HCT116 (cell line): Measurements from ENCODE around the gene BSPH1. TPM values are rescaled to one million over a fixed set of nuclear protein-coding genes. Genes with fewer than 3 reads are reported as not detected.

Experiments used
- ATAC-seq: fragments of 200-7000 bp; cut with Tn5 transposase; 2 replicates; pipeline ENCODE4 v1.9.1; 2020; ENCODE audit warnings: mild to moderate bottlenecking, moderate library complexity
- BruUV-seq: library from RNA; stranded (reverse); fragments of 400-500 nt; replicated peaks from 2 replicates; lab custom pipeline; 2021; lab: Mats Ljungman, UMichigan
- CTCF ChIA-PET: fragments of 300-600 bp; sonication (Branson Sonifier 250); formaldehyde crosslinking; loops from one replicate; lab custom pipeline; 2021; ENCODE audit warnings: antibody characterized with exemption; lab: Charles Lee
- POLR2A ChIA-PET: fragments of 300-600, 350-600 bp; sonication (Branson Sonifier 250); formaldehyde crosslinking; loops from one replicate; lab custom pipeline; 2021; ENCODE audit warnings: antibody characterized with exemption; lab: Charles Lee
- RAD21 ChIA-PET, 2 experiments: fragments of 300-600 bp; sonication (Branson Sonifier 250); formaldehyde crosslinking; loops; one replicate each; lab custom pipeline; 2023; ENCODE audit warnings: low total read pairs in 2 of 2; ENCODE audit not compliant: uncharacterized antibody in 2 of 2, unreplicated experiment in 2 of 2, low non-redundant PET in 1 of 2; lab: Charles Lee
- DNase-seq: peaks from one replicate; pipeline ENCODE4 v3.0.0-alpha.2; 2010; ENCODE audit warnings: low read depth, low spot score
- H2AFZ ChIP-seq: fragments of 200-600 bp; shearing (Covaris generic), sonication (generic); 2 replicates; pipeline ENCODE4 v1.6.1; 2017; ENCODE audit warnings: low read depth, mixed run types, mixed read lengths, antibody characterized with exemption, low read length; ENCODE audit not compliant: poor library complexity, severe bottlenecking
- H3K27ac ChIP-seq: 2 replicates; pipeline ENCODE4 v1.5.1; 2012; ENCODE audit warnings: low read depth, low read length
- H3K27me3 ChIP-seq: fragments of 200-600 bp; sonication (generic); 2 replicates; pipeline ENCODE4 v1.6.1; 2016; ENCODE audit warnings: mixed run types, low read length, mixed read lengths; ENCODE audit not compliant: insufficient read depth
- H3K36me3 ChIP-seq, 2 experiments: fragments of 200-500 bp in 1 of 2; fragments of 200-600 bp in 1 of 2; sonication (Bioruptor generic) in 1 of 2; sonication (generic) in 1 of 2; 2 replicates each; pipeline versions ENCODE4 v1.5.1 to v1.6.1; 2014 to 2016; ENCODE audit warnings: low read length in 2 of 2, inconsistent platforms in 1 of 2, mixed read lengths in 1 of 2, mixed run types in 1 of 2; ENCODE audit not compliant: insufficient read depth in 2 of 2, control insufficient read depth in 1 of 2
- H3K4me1 ChIP-seq, 2 experiments: fragments of 200-600 bp in 1 of 2; sonication (generic) in 1 of 2; 2 replicates each; pipeline versions ENCODE4 v1.5.1 to v1.6.1; 2012 to 2017; ENCODE audit warnings: low read length in 2 of 2, inconsistent platforms in 1 of 2, mild to moderate bottlenecking in 1 of 2, mixed read lengths in 1 of 2, mixed run types in 1 of 2, moderate library complexity in 1 of 2; ENCODE audit not compliant: insufficient read depth in 2 of 2, control insufficient read depth in 1 of 2
- H3K4me2 ChIP-seq: fragments of 200-600 bp; sonication (generic); 2 replicates; pipeline ENCODE4 v1.6.1; 2017; ENCODE audit warnings: mixed run types, low read length, mixed read lengths
- H3K4me3 ChIP-seq, 2 experiments: fragments of 200-600 bp in 1 of 2; sonication (generic) in 1 of 2; replicated peaks in 1 of 2; 2 replicates each; pipeline ENCODE4 v1.5.1; 2011 to 2016; ENCODE audit warnings: low read length in 2 of 2, control low read depth in 1 of 2, low read depth in 1 of 2, mild to moderate bottlenecking in 1 of 2, mixed read lengths in 1 of 2, mixed run types in 1 of 2
- H3K79me2 ChIP-seq: fragments of 200-600 bp; sonication (generic); 2 replicates; pipeline ENCODE4 v1.6.1; 2017; ENCODE audit warnings: mild to moderate bottlenecking, mixed run types, low read length, moderate library complexity, mixed read lengths; ENCODE audit not compliant: insufficient read depth
- H3K9ac ChIP-seq: fragments of 200-600 bp; sonication (generic); 2 replicates; pipeline ENCODE4 v1.6.1; 2016; ENCODE audit warnings: low read length, mixed read lengths
- H3K9me2 ChIP-seq: fragments of 200-600 bp; sonication (generic), shearing (Covaris generic); 2 replicates; pipeline ENCODE4 v1.6.1; 2017; ENCODE audit warnings: mixed run types, mild to moderate bottlenecking, moderate library complexity; ENCODE audit not compliant: insufficient read depth
- H3K9me3 ChIP-seq, 2 experiments: fragments of 200-500 bp in 1 of 2; fragments of 200-600 bp in 1 of 2; sonication (Bioruptor generic) in 1 of 2; sonication (generic) in 1 of 2; 2 replicates each; pipeline ENCODE4 v1.6.1; 2014 to 2017; ENCODE audit warnings: low read length in 2 of 2, mixed read lengths in 2 of 2, inconsistent platforms in 1 of 2, low read depth in 1 of 2, mild to moderate bottlenecking in 1 of 2, mixed run types in 1 of 2, moderate library complexity in 1 of 2; ENCODE audit not compliant: control insufficient read depth in 1 of 2, insufficient read depth in 1 of 2
- H4K20me1 ChIP-seq: fragments of 200-600 bp; sonication (generic), shearing (Covaris generic); 2 replicates; pipeline ENCODE4 v1.6.1; 2017; ENCODE audit warnings: mixed run types, mild to moderate bottlenecking, moderate library complexity; ENCODE audit not compliant: insufficient read depth
- ATF3 ChIP-seq: IDR thresholded peaks from 2 replicates; pipeline ENCODE4 v1.6.1; 2012
- CBX3 ChIP-seq: IDR thresholded peaks from 2 replicates; pipeline ENCODE4 v1.6.1; 2012; ENCODE audit warnings: low read depth
- CEBPB ChIP-seq: IDR thresholded peaks from 2 replicates; pipeline ENCODE4 v1.6.1; 2012; ENCODE audit warnings: low read depth
- ELF1 ChIP-seq: IDR thresholded peaks from 2 replicates; pipeline ENCODE4 v1.6.1; 2012; ENCODE audit warnings: low read depth, borderline replicate concordance
- EZH2phosphoT487 ChIP-seq: fragments of 200-600 bp; IDR thresholded peaks from 2 replicates; pipeline ENCODE4 v1.6.1; 2018; ENCODE audit warnings: antibody characterized with exemption, borderline replicate concordance
- FOSL1 ChIP-seq: IDR thresholded peaks from 2 replicates; pipeline ENCODE4 v1.6.1; 2012; ENCODE audit warnings: low read depth
- JUND ChIP-seq: IDR thresholded peaks from 2 replicates; pipeline ENCODE4 v1.6.1; 2012
- MAX ChIP-seq: IDR thresholded peaks from 2 replicates; pipeline ENCODE4 v1.6.1; 2012
- POLR2A ChIP-seq: IDR thresholded peaks from 2 replicates; pipeline ENCODE4 v1.7.0; 2011; ENCODE audit warnings: borderline replicate concordance; ENCODE audit not compliant: insufficient read depth, insufficient read length; ENCODE audit errors: extremely low read depth
- POLR2AphosphoS5 ChIP-seq: IDR thresholded peaks from 2 replicates; pipeline ENCODE4 v1.6.1; 2011; ENCODE audit warnings: mild to moderate bottlenecking, low read depth, low read length, moderate library complexity
- RAD21 ChIP-seq: IDR thresholded peaks from 2 replicates; pipeline ENCODE4 v1.6.1; 2012; ENCODE audit warnings: low read depth, mild to moderate bottlenecking
- REST ChIP-seq: IDR thresholded peaks from 2 replicates; pipeline ENCODE4 v1.6.1; 2012; ENCODE audit warnings: low read depth
- SRF ChIP-seq: IDR thresholded peaks from 2 replicates; pipeline ENCODE4 v1.6.1; 2012; ENCODE audit warnings: low read depth
- YY1 ChIP-seq: IDR thresholded peaks from 2 replicates; pipeline ENCODE4 v1.6.1; 2011; ENCODE audit warnings: low read length, low read depth, moderate library complexity, mild to moderate bottlenecking; ENCODE audit not compliant: insufficient replicate concordance; ENCODE audit errors: extremely low read depth
- ZBTB33 ChIP-seq: IDR thresholded peaks from 2 replicates; pipeline ENCODE4 v1.6.1; 2011; ENCODE audit warnings: mild to moderate bottlenecking, low read length, moderate library complexity; ENCODE audit not compliant: insufficient replicate concordance; ENCODE audit errors: extremely low read depth
- ZNF274 ChIP-seq: fragments of 200-500 bp; sonication (Bioruptor generic); IDR thresholded peaks from 2 replicates; pipeline ENCODE4 v1.6.1; 2014; ENCODE audit warnings: mild to moderate bottlenecking, low read depth, low read length, inconsistent platforms
- intact Hi-C: fragments of 100-400 bp; cut with micrococcal nuclease; formaldehyde crosslinking; loops from 2 replicates; pipeline ENCODE4 v1.10.0; 2022
- total RNA-seq: library from RNA; stranded (reverse); gene quantifications from one replicate; pipeline ENCODE4 v1.2.1, GENCODE V29; 2021; ENCODE audit not compliant: unreplicated experiment

BSPH1 gene
- total RNA-seq, 1 experiment from 2014 or later: not detected

GRCh38 chr19:48004236-48004635, 12.3 kb upstream of the BSPH1 start:
- ChIA-PET POLR2A (no interaction called here), RAD21 (no interaction called here), CTCF (no interaction called here)
- TF ChIP-seq RAD21 (no peak), ZNF274 (no peak), ELF1 (no peak), CBX3 (no peak), POLR2AphosphoS5 (no peak), CEBPB (no peak), EZH2phosphoT487 (no peak), JUND (no peak), YY1 (no peak), ATF3 (no peak), FOSL1 (no peak), POLR2A (no peak)
- no peak for DNase-seq
- Histone ChIP-seq H3K9me2 (no peaks in the 10 kb centered on the region), H2AFZ (no peak overlapping the region), H3K9ac (no peak overlapping the region), H3K4me1 (no peaks in the 10 kb centered on the region), H3K27ac (no peak overlapping the region), H3K9me3 (no peaks in the 10 kb centered on the region), H3K36me3 (no peaks in the 10 kb centered on the region), H3K79me2 (no peaks in the 10 kb centered on the region), H3K27me3 (no peaks in the 10 kb centered on the region), H4K20me1 (no peaks in the 10 kb centered on the region), H3K4me2 (no peak overlapping the region), H3K4me3 (no peak overlapping the region)
- no peak for ATAC-seq
- intact Hi-C loops: no loop called here
- no TSS peak for BruUV-seq

- no peak for ATAC-seq
- ChIA-PET POLR2A (no interaction called here), RAD21 (no interaction called here), CTCF (no interaction called here)
- no peak for DNase-seq
- Histone ChIP-seq H2AFZ (no peak overlapping the region), H3K9me2 (no peaks in the 10 kb centered on the region), H3K9me3 (no peaks in the 10 kb centered on the region), H3K79me2 (no peaks in the 10 kb centered on the region), H3K9ac (no peak overlapping the region), H3K4me2 (no peak overlapping the region), H4K20me1 (no peaks in the 10 kb centered on the region), H3K27me3 (no peaks in the 10 kb centered on the region), H3K36me3 (no peaks in the 10 kb centered on the region), H3K4me1 (no peaks in the 10 kb centered on the region), H3K27ac (no peak overlapping the region), H3K4me3 (no peak overlapping the region)
- BruUV-seq: no TSS peak
- intact Hi-C loops: no loop called here
- TF ChIP-seq ZBTB33 (no peak), CEBPB (no peak), JUND (no peak), EZH2phosphoT487 (no peak), CBX3 (no peak), REST (no peak), YY1 (no peak), SRF (no peak), ELF1 (no peak), MAX (no peak)
Measured at GRCh38 chr19:48000846-48001245, 8.9 kb upstream of the BSPH1 start.
